MM.1S (cell line): ENCODE measurements around the gene TAS1R1.

ENCODE experiments used
- DNase-seq: peaks from one replicate; pipeline ENCODE4 v3.0.0-alpha.2; 2015
- H2AFZ ChIP-seq: fragments of 300-600 bp; sonication (generic); 2 replicates; pipeline ENCODE4 v1.6.0; 2016; ENCODE audit warnings: antibody characterized with exemption, low read length
- H3F3A ChIP-seq: fragments of 300-600 bp; sonication (generic); 2 replicates; pipeline ENCODE4 v1.6.1; 2016; ENCODE audit warnings: mild to moderate bottlenecking, antibody characterized with exemption, low read length, moderate library complexity, mixed read lengths; ENCODE audit not compliant: insufficient read depth
- H3K27ac ChIP-seq: fragments of 300-600 bp; sonication (generic); 2 replicates; pipeline ENCODE4 v1.5.1; 2016; ENCODE audit warnings: mild to moderate bottlenecking, low read length
- H3K27me3 ChIP-seq: fragments of 300-600 bp; sonication (generic); replicated peaks from 2 replicates; pipeline ENCODE4 v1.6.0; 2016; ENCODE audit warnings: low read length; ENCODE audit not compliant: insufficient read depth
- H3K36me3 ChIP-seq: fragments of 300-600 bp; sonication (generic); replicated peaks from 2 replicates; pipeline ENCODE4 v1.6.1; 2016; ENCODE audit warnings: mild to moderate bottlenecking, low read length, mixed read lengths; ENCODE audit not compliant: insufficient read depth
- H3K4me1 ChIP-seq: fragments of 300-600 bp; sonication (generic); 2 replicates; pipeline ENCODE4 v1.6.1; 2016; ENCODE audit warnings: low read length, mixed read lengths
- H3K4me2 ChIP-seq: fragments of 300-600 bp; sonication (generic); 2 replicates; pipeline ENCODE4 v1.6.0; 2016; ENCODE audit warnings: low read depth, low read length
- H3K4me3 ChIP-seq: fragments of 300-600 bp; sonication (generic); 2 replicates; pipeline ENCODE4 v1.5.1; 2016; ENCODE audit warnings: low read length, mixed read lengths
- H3K79me2 ChIP-seq: fragments of 300-600 bp; sonication (generic); 2 replicates; pipeline ENCODE4 v1.6.1; 2016; ENCODE audit warnings: mixed run types, low read length, mixed read lengths
- H3K9ac ChIP-seq: fragments of 300-600 bp; sonication (generic); 2 replicates; pipeline ENCODE4 v1.6.1; 2016; ENCODE audit warnings: low read length, mixed read lengths
- H3K9me2 ChIP-seq: fragments of 300-600 bp; sonication (generic); replicated peaks from 2 replicates; pipeline ENCODE4 v1.6.1; 2016; ENCODE audit warnings: mild to moderate bottlenecking, low read length, mixed read lengths; ENCODE audit not compliant: insufficient read depth
- H3K9me3 ChIP-seq: fragments of 300-600 bp; sonication (generic); replicated peaks from 2 replicates; pipeline ENCODE4 v1.6.1; 2016; ENCODE audit warnings: mild to moderate bottlenecking, low read length, mixed read lengths; ENCODE audit not compliant: insufficient read depth
- H4K20me1 ChIP-seq: fragments of 300-600 bp; sonication (generic); 2 replicates; pipeline ENCODE4 v1.6.1; 2016; ENCODE audit warnings: mild to moderate bottlenecking, low read length, moderate library complexity, mixed read lengths; ENCODE audit not compliant: insufficient read depth
- EZH2 ChIP-seq: fragments of 300-600 bp; sonication (generic); optimal IDR thresholded peaks from 2 replicates; pipeline ENCODE3; 2017; ENCODE audit warnings: low read depth, mild to moderate bottlenecking, antibody characterized with exemption, low read length, mixed read lengths
- EZH2phosphoT487 ChIP-seq: fragments of 300-600 bp; sonication (generic); IDR thresholded peaks from 2 replicates; pipeline ENCODE4 v1.6.1; 2018; ENCODE audit warnings: antibody characterized with exemption, low read length
- TF ChIP-seq, protein P1 (sequence below): fragments of 300-600 bp; sonication (generic); IDR thresholded peaks from 2 replicates; pipeline ENCODE4 v1.5.1; 2016; ENCODE audit warnings: antibody characterized with exemption, low read length, mixed read lengths

Gene TAS1R1

DNA sequence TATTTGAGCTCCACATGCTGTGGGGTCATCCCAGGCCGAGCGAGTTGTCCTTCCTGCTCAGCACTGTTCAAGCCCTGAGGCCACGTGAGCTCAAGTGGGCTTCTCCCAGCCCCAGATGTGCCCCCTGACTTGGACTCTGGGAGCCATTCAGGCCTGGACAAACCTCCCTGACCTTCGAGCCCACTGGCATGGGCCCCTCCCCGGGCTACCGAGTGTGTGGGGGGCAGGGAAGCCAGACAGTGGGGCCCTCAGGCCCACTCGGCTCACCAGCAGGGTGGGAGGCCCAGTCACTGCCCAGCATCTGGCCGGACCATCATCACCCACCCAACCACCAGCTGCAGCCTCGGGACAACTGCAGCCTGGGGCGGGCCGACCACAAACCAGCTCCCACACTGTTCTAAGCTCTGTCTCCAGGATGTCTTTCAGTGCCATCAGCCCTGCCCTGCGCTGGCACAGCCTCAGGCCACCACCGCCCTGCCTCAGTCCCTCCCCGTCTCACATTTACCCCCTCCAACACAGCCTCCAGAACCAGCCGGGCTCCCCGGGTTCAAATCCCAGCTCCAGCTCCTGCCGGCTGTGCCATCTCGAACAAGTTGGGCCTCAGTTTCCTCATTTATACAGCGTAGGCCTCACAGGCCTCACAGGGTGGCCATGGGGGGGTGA is 42.7 kb upstream of the TAS1R1 start:
- Histone ChIP-seq H3K27ac (no peak overlapping the region), H4K20me1 (no peaks in the 10 kb centered on the region), H3K9me3 (no peaks in the 10 kb centered on the region), H3K79me2 (no peaks in the 10 kb centered on the region), H3F3A (no peaks in the 10 kb centered on the region), H3K9me2 (no peaks in the 10 kb centered on the region), H3K36me3 (no peaks in the 10 kb centered on the region), H3K4me3 (no peak overlapping the region), H2AFZ (no peak overlapping the region), H3K27me3 (peaks cover 27% of the 10 kb centered on the region), H3K9ac (no peak overlapping the region), H3K4me1 (peaks cover 4% of the 10 kb centered on the region; the same call in 1 of the 2 replicates), H3K4me2 (no peak overlapping the region)
- no peak for DNase-seq
- TF ChIP-seq, protein P1, sequence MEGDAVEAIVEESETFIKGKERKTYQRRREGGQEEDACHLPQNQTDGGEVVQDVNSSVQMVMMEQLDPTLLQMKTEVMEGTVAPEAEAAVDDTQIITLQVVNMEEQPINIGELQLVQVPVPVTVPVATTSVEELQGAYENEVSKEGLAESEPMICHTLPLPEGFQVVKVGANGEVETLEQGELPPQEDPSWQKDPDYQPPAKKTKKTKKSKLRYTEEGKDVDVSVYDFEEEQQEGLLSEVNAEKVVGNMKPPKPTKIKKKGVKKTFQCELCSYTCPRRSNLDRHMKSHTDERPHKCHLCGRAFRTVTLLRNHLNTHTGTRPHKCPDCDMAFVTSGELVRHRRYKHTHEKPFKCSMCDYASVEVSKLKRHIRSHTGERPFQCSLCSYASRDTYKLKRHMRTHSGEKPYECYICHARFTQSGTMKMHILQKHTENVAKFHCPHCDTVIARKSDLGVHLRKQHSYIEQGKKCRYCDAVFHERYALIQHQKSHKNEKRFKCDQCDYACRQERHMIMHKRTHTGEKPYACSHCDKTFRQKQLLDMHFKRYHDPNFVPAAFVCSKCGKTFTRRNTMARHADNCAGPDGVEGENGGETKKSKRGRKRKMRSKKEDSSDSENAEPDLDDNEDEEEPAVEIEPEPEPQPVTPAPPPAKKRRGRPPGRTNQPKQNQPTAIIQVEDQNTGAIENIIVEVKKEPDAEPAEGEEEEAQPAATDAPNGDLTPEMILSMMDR, result no peak
- TF ChIP-seq EZH2phosphoT487, result no peak
- TF ChIP-seq EZH2, result no peak

DNA sequence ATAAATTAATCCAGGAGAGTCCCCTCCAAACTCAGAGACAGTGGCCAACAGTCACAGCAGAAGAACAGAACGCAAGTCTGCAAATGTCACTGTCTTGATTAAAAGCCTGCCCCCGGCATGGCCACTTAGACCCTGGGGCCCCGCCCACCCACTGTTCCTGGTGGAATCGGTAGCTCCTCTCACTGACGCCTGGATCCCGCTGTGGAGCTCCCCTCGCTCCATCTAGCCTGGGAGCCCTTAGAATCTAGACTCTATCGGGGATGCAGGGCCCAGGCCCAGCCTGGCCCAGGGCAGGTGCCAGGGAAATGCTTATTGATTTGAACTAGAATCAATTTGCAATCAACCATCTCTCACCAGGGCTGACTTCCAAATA is 42.2 kb upstream of the TAS1R1 start:
- peaks cover 21% of the 10 kb centered on the region for H3K27me3 ChIP-seq
- TF ChIP-seq EZH2 (no peak), EZH2phosphoT487 (no peak)
- TF ChIP-seq, protein P1, result no peak
- H3K9me3 ChIP-seq, result no peaks in the 10 kb centered on the region
- DNase-seq, result no peak
- no peak overlapping the region for H3K4me2 ChIP-seq
- no peak overlapping the region for H2AFZ ChIP-seq
- H3K9me2 ChIP-seq, result no peaks in the 10 kb centered on the region
- no peaks in the 10 kb centered on the region for H4K20me1 ChIP-seq
- H3F3A ChIP-seq, result no peaks in the 10 kb centered on the region
- no peak overlapping the region for H3K27ac ChIP-seq
- no peaks in the 10 kb centered on the region for H3K36me3 ChIP-seq
- H3K79me2 ChIP-seq, result no peaks in the 10 kb centered on the region
- H3K4me3 ChIP-seq, result no peak overlapping the region
- H3K9ac ChIP-seq, result no peak overlapping the region
- peaks cover 4% of the 10 kb centered on the region; the same call in 1 of the 2 replicates for H3K4me1 ChIP-seq

DNA sequence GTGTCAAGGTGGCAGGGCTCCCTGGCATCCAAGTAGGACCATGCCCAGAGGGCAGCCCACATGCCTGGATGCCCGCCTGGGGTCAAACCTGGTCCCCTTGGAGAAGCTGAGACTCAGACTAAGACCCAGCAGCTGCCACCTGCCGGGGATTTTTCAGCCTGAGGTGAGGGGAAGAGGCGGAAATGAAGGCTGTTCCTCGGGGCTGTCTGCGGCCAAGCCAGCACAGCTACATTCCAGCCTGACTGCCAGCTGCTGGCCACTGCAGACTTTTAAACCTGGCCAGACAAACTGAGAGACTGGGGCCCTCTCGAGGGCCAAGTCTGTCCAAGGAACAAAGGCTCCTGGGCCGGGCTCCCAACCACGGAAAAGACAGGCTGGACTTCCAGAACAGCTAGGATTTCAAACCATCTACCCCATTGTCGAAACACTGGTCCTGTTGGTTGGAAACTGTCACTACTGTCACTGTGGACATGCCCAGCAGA is 41.7 kb upstream of the TAS1R1 start:
- H3K9ac ChIP-seq, result no peak overlapping the region
- peaks cover 4% of the 10 kb centered on the region; the same call in 1 of the 2 replicates for H3K4me1 ChIP-seq
- no peak overlapping the region for H3K27ac ChIP-seq
- peak; percentile 18 for DNase-seq
- H3K9me2 ChIP-seq, result no peaks in the 10 kb centered on the region
- no peak overlapping the region for H3K4me3 ChIP-seq
- H3K36me3 ChIP-seq, result no peaks in the 10 kb centered on the region
- H3K79me2 ChIP-seq, result no peaks in the 10 kb centered on the region
- H4K20me1 ChIP-seq, result no peaks in the 10 kb centered on the region
- no peak overlapping the region for H3K4me2 ChIP-seq
- peaks cover 17% of the 10 kb centered on the region for H3K27me3 ChIP-seq
- no peaks in the 10 kb centered on the region for H3K9me3 ChIP-seq
- TF ChIP-seq, protein P1, result 0 out of 2 replicates have a peak, but pooled peaks have one; percentile 19
- no peak for TF ChIP-seq EZH2phosphoT487
- H2AFZ ChIP-seq, result no peak overlapping the region
- no peaks in the 10 kb centered on the region for H3F3A ChIP-seq
